ENCODE data around the gene STARD13. TPM values are rescaled to one million over a fixed set of nuclear protein-coding genes. Genes with fewer than 3 reads are reported as not detected.

Gene STARD13
- polyA plus RNA-seq, 1 donor (not counting 4 experiments of a cell fraction or from before 2014, with no cell fraction given) = 11.9 TPM

DNA sequence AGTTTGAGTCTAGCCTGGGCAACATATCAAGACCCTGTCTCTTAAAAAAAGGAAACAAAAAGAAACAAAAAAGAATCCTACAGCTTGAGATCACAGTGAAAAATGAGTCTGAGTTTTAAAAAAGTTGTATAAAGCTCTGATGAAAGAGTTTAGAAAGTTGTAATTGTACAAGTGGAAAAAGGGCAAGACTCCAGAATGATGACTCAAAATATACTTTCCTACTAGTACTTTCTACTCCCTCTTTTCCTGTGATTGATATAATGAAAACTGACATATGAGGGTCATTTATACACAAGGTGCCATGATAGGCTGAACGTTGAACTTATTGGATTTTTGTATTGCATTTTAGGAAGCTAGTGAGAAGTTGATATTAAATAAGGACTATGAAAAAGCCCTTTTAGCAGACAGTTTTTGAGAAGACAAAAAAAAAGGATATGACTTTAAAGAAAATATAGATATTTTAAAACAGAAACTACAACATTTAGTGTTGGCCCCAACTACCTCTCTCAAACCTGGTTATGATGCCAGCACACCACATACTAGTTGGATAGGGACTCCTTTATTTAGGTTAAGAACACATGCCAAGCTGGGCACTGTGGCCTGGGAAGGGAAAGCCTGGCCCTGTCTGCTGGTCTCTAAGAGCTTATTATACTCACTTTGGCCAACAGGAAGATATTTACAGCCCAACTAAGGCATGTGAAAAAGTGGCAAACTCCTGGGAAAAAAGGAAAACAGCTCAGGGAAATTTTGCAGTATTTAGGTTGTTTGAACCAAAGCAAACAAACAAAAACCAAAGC lies 152.7 kb downstream of the STARD13 start:
- Histone ChIP-seq H3K27ac (ENCODE audit: control insufficient read depth, insufficient read depth, low read length) (no peak overlapping the region), H3K4me1 (ENCODE audit: control insufficient read depth, extremely low read depth, insufficient read depth, low read length) (peaks cover 3% of the 10 kb centered on the region), H3K9ac (ENCODE audit: control insufficient read depth, extremely low read depth, insufficient read depth, low read length) (no peak overlapping the region), H3K36me3 (ENCODE audit: control insufficient read depth in 2 of 2, extremely low read depth in 1 of 2, insufficient read depth in 2 of 2, low read length in 2 of 2) (peaks cover 12 to 16% of the 10 kb centered on the region in 2 experiments), H3K4me2 (ENCODE audit: control insufficient read depth, extremely low read depth, insufficient read depth, low read depth, low read length) (no peak overlapping the region), H3K9me3 (ENCODE audit: control insufficient read depth, low read depth, low read length) (no peaks in the 10 kb centered on the region), H3K9me1 (ENCODE audit: control insufficient read depth, extremely low read depth, insufficient read depth, low read length) (no peaks in the 10 kb centered on the region), H3K27me3 (ENCODE audit: control insufficient read depth, extremely low read depth, insufficient read depth, low read length) (no peaks in the 10 kb centered on the region), H4K20me1 (ENCODE audit: control insufficient read depth, extremely low read depth, insufficient read depth, low read length) (no peaks in the 10 kb centered on the region), H3K4me3 (ENCODE audit: control insufficient read depth in 2 of 3, extremely low read depth in 1 of 3, insufficient read depth in 2 of 3, low read depth in 1 of 3, low read length in 3 of 3) (no peak overlapping the region), H3K79me2 (ENCODE audit: control insufficient read depth, insufficient read depth, low read length) (no peaks in the 10 kb centered on the region), H2AFZ (ENCODE audit: control insufficient read depth, low read length) (no peak overlapping the region)
- no peak for TF ChIP-seq EZH2 (IDR thresholded peaks at IDR 0.05; ENCODE audit: low read length)
- TF ChIP-seq, protein P1, sequence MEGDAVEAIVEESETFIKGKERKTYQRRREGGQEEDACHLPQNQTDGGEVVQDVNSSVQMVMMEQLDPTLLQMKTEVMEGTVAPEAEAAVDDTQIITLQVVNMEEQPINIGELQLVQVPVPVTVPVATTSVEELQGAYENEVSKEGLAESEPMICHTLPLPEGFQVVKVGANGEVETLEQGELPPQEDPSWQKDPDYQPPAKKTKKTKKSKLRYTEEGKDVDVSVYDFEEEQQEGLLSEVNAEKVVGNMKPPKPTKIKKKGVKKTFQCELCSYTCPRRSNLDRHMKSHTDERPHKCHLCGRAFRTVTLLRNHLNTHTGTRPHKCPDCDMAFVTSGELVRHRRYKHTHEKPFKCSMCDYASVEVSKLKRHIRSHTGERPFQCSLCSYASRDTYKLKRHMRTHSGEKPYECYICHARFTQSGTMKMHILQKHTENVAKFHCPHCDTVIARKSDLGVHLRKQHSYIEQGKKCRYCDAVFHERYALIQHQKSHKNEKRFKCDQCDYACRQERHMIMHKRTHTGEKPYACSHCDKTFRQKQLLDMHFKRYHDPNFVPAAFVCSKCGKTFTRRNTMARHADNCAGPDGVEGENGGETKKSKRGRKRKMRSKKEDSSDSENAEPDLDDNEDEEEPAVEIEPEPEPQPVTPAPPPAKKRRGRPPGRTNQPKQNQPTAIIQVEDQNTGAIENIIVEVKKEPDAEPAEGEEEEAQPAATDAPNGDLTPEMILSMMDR (optimal IDR thresholded peaks at IDR 0.05 in 1 of 3, IDR thresholded peaks at IDR 0.05 in 1 of 3, conservative IDR thresholded peaks at IDR 0.05 in 1 of 3; ENCODE audit: extremely low read depth in 1 of 3, insufficient read depth in 2 of 3, low read length in 3 of 3) = no peak
- DNase-seq (ENCODE audit: low read depth, low spot score) (no peak), FAIRE-seq (no peak)
- dilution Hi-C loops (cut with MboI; ENCODE audit: extremely low pct_ligation_motif_present, low sequenced_read_pairs) = no loop called here

DNA sequence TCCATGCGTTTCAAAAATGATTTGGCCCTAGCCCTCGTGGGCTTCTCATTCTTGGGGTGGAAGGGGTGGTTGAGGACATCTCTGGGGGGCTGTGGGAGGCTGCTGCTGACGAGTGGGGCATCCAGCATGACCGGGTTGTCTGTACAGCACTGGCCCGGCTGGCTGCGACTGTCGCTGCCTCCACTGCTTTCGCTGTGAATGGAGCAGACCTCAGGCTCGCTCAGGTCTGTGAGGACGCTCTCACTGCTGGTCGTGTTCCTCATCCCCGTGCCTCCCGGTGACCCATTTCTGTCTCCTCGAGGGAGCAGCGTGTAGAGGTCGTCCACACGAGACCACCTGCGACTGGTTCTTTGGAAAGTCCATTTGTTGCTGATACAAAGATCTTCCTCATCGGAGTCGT lies 155.7 kb downstream of the STARD13 start:
- no peak for DNase-seq (ENCODE audit: low read depth, low spot score)
- Histone ChIP-seq H3K4me2 (ENCODE audit: control insufficient read depth, extremely low read depth, insufficient read depth, low read depth, low read length) (no peak overlapping the region), H3K9me1 (ENCODE audit: control insufficient read depth, extremely low read depth, insufficient read depth, low read length) (no peaks in the 10 kb centered on the region), H3K9me3 (ENCODE audit: control insufficient read depth, low read depth, low read length) (no peaks in the 10 kb centered on the region), H3K27me3 (ENCODE audit: control insufficient read depth, extremely low read depth, insufficient read depth, low read length) (no peaks in the 10 kb centered on the region), H4K20me1 (ENCODE audit: control insufficient read depth, extremely low read depth, insufficient read depth, low read length) (no peaks in the 10 kb centered on the region), H3K27ac (ENCODE audit: control insufficient read depth, insufficient read depth, low read length) (no peak overlapping the region), H3K4me1 (ENCODE audit: control insufficient read depth, extremely low read depth, insufficient read depth, low read length) (peaks cover 22% of the 10 kb centered on the region), H2AFZ (ENCODE audit: control insufficient read depth, low read length) (no peak overlapping the region), H3K36me3 (ENCODE audit: control insufficient read depth in 2 of 2, extremely low read depth in 1 of 2, insufficient read depth in 2 of 2, low read length in 2 of 2) (peaks cover 14 to 27% of the 10 kb centered on the region in 2 experiments), H3K4me3 (ENCODE audit: control insufficient read depth in 2 of 3, extremely low read depth in 1 of 3, insufficient read depth in 2 of 3, low read depth in 1 of 3, low read length in 3 of 3) (no peak overlapping the region), H3K79me2 (ENCODE audit: control insufficient read depth, insufficient read depth, low read length) (no peaks in the 10 kb centered on the region), H3K9ac (ENCODE audit: control insufficient read depth, extremely low read depth, insufficient read depth, low read length) (no peak overlapping the region)
- FAIRE-seq = no peak
- dilution Hi-C loops (cut with MboI; ENCODE audit: extremely low pct_ligation_motif_present, low sequenced_read_pairs) = no loop called here
- TF ChIP-seq EZH2 (IDR thresholded peaks at IDR 0.05; ENCODE audit: low read length) = no peak
- TF ChIP-seq, protein P1 (optimal IDR thresholded peaks at IDR 0.05 in 1 of 3, IDR thresholded peaks at IDR 0.05 in 1 of 3, conservative IDR thresholded peaks at IDR 0.05 in 1 of 3; ENCODE audit: extremely low read depth in 1 of 3, insufficient read depth in 2 of 3, low read length in 3 of 3) = no peak
